Measurements from ENCODE around the gene MLYCD.

MLYCD gene

GRCh38 chr16:83968891-83969649, 70.2 kb downstream of the MLYCD start:
- no peak for DNase-seq (ENCODE audit: low read depth in 2 of 2)

GRCh38 chr16:83969771-83970429, 71.0 kb downstream of the MLYCD start:
- DNase-seq (ENCODE audit: low read depth in 2 of 2), result no peak

- DNase-seq (ENCODE audit: low read depth in 2 of 2), result no peak
Measured at GRCh38 chr16:83970430-83970815, 71.5 kb downstream of the MLYCD start.

- no peak for DNase-seq (ENCODE audit: low read depth in 2 of 2)
Measured at GRCh38 chr16:83971165-83972130, 72.5 kb downstream of the MLYCD start.

GRCh38 chr16:83972256-83973008, 73.5 kb downstream of the MLYCD start:
- no peak for DNase-seq (ENCODE audit: low read depth in 2 of 2)

GRCh38 chr16:83973077-83973476, 74.2 kb downstream of the MLYCD start:
- no peak for DNase-seq (ENCODE audit: low read depth in 2 of 2)

GRCh38 chr16:83973581-83974385, 74.9 kb downstream of the MLYCD start:
- no peak for DNase-seq (ENCODE audit: low read depth in 2 of 2)

GRCh38 chr16:83974475-83974874, 75.6 kb downstream of the MLYCD start:
- DNase-seq (ENCODE audit: low read depth in 2 of 2), result no peak

- DNase-seq (ENCODE audit: low read depth in 2 of 2), result no peak
Measured at GRCh38 chr16:83975590-83976260, 76.8 kb downstream of the MLYCD start.
